Left kidney (tissue), 8 donors: ENCODE data around the gene ISG20L2. TPM values are rescaled to one million over a fixed set of nuclear protein-coding genes. Genes with fewer than 3 reads are reported as not detected.
"Not testable (repeated sequence)": the region's sequence is repeated elsewhere in the genome, so short reads cannot be mapped to it uniquely, and the experiment has no call there.

Experiments used
- DNase-seq: peaks from one replicate; pipeline ENCODE4 v3.0.0-alpha.2; 2013
- long read RNA-seq, 8 donors: transcript quantifications; one replicate each; lab custom pipeline, GENCODE V29; 2026
- polyA plus RNA-seq: library from polyadenylated mRNA; unstranded; fragments of 120-200 nt; gene quantifications from one replicate; pipeline ENCODE4 v1.2.1, GENCODE V29; 2013; ENCODE audit not compliant: insufficient read length

The ISG20L2 gene, protein sequence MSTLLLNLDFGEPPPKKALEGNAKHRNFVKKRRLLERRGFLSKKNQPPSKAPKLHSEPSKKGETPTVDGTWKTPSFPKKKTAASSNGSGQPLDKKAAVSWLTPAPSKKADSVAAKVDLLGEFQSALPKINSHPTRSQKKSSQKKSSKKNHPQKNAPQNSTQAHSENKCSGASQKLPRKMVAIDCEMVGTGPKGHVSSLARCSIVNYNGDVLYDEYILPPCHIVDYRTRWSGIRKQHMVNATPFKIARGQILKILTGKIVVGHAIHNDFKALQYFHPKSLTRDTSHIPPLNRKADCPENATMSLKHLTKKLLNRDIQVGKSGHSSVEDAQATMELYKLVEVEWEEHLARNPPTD
- polyA plus RNA-seq = 48.5 TPM
- long read RNA-seq, donor 1, transcript ISG20L2-201 (3 exons, 3,303 nt) = major isoform, 20 of 60 reads
- long read RNA-seq, donor 1, transcript ISG20L2-206 (2 exons, 872 nt) = minor isoform, 7 of 60 reads
- long read RNA-seq, donor 1, partial matches to known transcripts = 31 of 60 reads
- long read RNA-seq, donor 1, other reads (novel, unspliced or antisense) = 0 of 60 reads
- long read RNA-seq, donor 2, transcript ISG20L2-201 (3 exons, 3,303 nt) = major isoform, 14 of 20 reads
- long read RNA-seq, donor 2, partial matches to known transcripts = 0 of 20 reads
- long read RNA-seq, donor 2, other reads (novel, unspliced or antisense) = 0 of 20 reads
- long read RNA-seq, donor 3, transcript ISG20L2-206 (2 exons, 872 nt) = minor isoform, 5 of 17 reads
- long read RNA-seq, donor 3, transcript ISG20L2-201 (3 exons, 3,303 nt) = major isoform, 9 of 17 reads
- long read RNA-seq, donor 3, partial matches to known transcripts = 0 of 17 reads
- long read RNA-seq, donor 3, other reads (novel, unspliced or antisense) = 0 of 17 reads
- long read RNA-seq, donor 4 = 0 reads
- long read RNA-seq, donor 5, transcript ISG20L2-201 (3 exons, 3,303 nt) = major isoform, 10 of 27 reads
- long read RNA-seq, donor 5, partial matches to known transcripts = 11 of 27 reads
- long read RNA-seq, donor 5, other reads (novel, unspliced or antisense) = 0 of 27 reads
- long read RNA-seq, donor 6, transcript ISG20L2-206 (2 exons, 872 nt) = minor isoform, 5 of 26 reads
- long read RNA-seq, donor 6, transcript ISG20L2-201 (3 exons, 3,303 nt) = major isoform, 18 of 26 reads
- long read RNA-seq, donor 6, partial matches to known transcripts = 0 of 26 reads
- long read RNA-seq, donor 6, other reads (novel, unspliced or antisense) = 0 of 26 reads
- long read RNA-seq, donor 7, transcript ISG20L2-201 (3 exons, 3,303 nt) = major isoform, 15 of 37 reads
- long read RNA-seq, donor 7, transcript ISG20L2-202 (4 exons, 2,310 nt) = minor isoform, 6 of 37 reads
- long read RNA-seq, donor 7, partial matches to known transcripts = 14 of 37 reads
- long read RNA-seq, donor 7, other reads (novel, unspliced or antisense) = 0 of 37 reads
- long read RNA-seq, donor 8, partial matches to known transcripts = 0 of 7 reads
- long read RNA-seq, donor 8, other reads (novel, unspliced or antisense) = 0 of 7 reads

DNA sequence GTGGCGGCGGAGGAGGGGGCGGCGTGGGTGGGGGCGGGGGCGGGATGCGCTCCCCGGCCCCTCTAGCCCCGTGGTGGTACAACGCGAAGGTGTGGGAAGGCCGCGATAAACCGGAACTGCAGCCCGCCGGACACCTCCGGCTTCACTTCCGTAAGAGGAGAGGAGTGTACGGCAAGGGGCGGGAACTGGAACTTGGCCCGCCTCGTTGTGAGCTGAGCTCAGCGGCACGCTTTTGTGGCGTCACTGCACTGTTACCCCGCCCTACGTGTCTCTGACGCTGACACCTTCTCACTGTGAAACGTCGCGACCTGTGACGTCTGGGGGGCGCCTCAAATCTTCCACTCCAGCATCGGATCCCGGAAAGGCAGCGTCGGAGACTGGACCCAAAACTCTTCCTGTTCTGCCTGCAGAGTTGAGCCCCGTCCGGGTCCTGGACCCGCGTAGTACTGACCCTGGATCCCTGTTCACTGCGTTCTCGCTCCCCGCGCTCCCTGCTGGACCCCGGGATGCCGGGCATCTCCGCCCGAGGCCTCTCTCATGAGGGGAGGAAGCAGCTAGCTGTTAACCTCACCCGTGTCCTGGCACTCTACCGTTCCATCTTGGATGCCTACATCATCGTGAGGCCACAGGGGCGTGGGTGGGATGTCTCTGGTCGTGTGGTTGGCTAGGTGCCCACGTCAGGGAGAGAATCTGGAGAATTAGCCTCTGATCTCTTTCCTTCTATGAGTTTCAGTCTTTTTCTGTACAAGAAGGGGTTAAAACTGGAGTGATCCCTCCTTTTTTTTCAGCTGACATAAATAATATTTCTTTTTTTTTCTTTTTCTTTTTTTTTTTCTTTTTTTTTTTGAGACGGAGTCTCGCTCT lies at the start of gene ISG20L2:
TSS of gene ISG20L2 (minus strand) at position 168 of the 864 bp plus-strand sequence. CDS start 1,114 bp downstream, outside the sequence.
- peak; percentile 94 for DNase-seq

DNA sequence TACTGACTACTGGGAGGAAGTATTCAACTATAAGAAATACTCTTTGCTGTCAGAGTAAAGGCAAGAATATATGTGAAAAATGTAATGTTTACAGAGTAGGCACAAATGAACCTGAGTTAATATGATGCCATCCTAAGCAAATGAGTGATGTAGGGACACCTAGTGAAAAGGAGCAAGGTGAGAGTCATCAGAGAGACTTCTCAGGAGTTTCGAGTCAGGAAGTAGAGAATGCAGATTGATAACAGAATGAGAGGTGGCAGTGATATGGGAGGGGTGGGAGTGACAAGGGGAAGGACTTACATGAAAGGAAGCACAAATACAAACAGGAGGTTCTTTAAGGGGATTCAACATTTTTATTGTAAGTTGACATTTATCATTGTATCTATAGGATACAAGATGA lies 49.0 kb upstream of the ISG20L2 start:
- no peak for DNase-seq

DNA sequence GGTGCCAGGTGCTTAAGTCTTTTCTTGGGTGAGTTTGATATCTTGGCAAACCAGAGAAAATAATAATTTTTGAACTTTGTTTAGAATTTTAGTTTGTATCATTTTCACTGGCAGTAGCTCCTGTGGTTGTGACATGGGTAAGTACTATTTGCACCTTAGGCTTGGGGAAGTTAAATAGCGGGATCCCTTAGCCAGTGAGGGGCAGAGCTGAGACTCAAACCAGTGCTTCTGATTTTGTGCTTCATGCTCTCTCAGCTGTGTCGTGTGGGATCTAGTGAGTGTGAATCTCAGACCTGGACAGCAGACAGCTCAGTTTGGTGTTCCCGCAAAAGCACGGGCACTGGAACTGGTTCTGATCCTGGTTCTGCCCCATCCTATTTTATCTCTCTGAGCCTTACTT lies 48.4 kb upstream of the ISG20L2 start:
- DNase-seq = no peak

DNA sequence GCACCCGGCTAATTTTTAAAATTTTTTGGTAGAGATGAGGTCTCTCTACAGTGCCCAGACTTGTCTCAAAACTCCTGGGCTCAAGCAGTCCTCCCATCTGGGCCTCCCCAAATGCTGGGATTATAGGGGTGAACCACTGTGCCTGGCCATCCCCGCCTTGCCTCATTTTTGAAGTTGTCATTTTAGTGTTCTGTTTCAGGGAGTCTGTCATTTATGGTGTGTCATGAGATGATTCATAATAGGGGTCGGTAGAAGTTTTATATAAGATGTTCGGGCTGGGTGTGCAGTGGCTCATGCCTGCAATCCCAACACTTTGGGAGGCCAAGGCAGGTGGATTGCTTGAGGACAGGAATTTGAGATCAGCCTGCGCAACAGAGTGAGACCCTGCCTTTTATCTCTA lies 47.2 kb upstream of the ISG20L2 start:
- DNase-seq = no peak

DNA sequence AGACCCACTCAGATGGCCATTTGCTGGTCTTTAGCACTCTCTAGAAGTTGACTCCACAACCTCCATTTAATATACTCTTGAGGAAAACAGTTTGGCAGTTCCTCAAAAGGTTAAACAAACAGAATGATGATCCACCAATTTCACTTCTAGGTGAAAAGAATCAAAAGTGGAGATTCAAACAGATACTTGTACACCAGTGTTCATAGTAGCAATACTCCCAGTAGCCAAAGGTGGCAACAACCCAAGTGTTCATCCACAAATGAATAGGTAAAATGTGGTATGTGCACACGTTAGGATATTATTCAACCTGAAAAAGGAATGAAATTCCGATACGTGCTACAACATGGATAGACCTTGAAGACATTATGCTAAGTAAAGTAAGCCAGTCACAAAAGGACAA lies 45.0 kb upstream of the ISG20L2 start:
- no peak for DNase-seq

DNA sequence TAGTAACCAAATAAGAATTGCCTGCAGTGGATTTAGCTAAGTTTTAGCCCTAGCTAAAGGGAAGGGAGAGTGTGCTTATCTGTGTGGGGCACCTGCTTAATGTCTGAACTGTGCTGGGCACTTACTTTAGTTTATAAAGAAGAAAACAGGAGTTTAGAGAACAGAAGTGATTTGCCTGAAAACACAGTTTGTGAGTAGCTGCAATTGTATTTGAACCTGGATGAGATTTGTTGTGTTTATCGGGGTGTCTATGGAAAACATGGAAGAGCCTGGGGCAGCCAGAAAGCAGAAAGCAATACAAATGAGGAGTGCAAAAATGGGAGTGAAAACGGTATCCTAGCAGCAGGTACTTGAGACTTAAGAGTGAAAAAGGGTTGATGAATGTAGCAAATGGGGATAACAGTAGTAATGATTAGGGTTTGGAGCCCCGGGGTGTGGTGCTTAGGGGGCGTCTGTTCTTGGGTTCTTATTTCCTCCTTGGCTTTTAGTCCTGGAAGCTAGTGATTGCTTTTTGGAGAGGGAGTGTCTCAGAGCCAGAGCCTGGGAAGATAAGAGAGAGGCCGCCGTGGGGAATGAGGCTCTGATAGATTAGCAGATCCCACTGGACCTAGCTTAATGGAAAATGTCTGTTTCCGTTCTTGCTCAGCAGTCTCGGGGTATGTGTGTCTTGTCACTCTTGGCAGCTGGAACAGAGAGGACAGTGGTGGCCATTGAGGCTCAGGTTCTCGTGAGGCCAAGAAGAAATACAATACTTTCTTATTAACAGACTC lies 44.3 kb upstream of the ISG20L2 start:
- DNase-seq = no peak

DNA sequence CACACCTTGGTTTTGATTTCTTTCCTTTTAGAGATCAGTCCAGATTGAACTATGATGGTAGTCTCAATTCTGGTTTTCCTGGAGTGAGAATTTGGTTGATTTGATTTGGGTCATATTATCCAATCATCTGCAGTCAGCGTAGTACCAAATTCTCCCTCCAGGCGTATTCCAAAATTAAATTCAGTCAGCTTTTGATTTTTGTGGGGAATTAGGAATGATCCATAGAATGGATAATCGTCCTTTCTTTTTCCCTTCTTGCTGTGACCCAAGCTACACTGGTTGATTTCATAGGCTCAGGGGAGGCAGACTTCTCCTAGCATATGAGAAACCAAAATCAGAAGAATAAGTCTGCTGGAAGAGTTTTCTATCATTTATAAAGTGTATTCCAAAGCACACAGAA lies 43.7 kb upstream of the ISG20L2 start:
- DNase-seq = no peak

DNA sequence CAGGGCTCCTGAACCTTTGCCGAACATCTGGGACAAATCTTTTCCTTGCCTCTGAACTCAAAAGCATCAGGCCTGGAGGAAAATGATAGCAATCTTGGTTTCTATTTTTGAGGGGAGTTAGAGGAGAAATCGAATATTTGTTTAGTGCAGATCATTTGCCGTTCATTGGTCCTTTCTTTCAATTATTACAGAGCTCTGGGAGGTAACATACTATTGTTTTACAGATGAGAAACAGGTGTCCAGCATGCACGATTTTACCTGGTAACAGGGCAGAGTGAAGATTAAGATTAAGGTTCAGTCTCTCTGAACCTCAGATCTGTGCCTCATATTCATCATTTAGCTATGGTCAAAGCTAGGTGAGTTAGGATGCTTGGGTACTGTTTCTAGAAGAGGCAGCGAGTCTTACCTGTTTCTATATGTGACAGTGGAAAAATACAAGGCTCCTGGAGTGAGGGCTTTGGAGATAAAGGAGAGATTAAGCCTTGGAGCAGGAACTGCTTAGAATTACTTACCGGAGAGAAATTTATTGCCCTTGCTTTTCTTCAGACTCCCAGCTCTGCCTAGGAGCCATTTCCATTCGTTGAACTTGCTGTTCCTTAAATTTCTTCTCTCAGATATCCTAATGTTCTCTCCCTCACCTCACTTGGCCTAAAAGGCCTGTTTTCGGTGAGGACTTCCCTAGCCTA lies 40.2 kb upstream of the ISG20L2 start:
- no peak for DNase-seq

DNA sequence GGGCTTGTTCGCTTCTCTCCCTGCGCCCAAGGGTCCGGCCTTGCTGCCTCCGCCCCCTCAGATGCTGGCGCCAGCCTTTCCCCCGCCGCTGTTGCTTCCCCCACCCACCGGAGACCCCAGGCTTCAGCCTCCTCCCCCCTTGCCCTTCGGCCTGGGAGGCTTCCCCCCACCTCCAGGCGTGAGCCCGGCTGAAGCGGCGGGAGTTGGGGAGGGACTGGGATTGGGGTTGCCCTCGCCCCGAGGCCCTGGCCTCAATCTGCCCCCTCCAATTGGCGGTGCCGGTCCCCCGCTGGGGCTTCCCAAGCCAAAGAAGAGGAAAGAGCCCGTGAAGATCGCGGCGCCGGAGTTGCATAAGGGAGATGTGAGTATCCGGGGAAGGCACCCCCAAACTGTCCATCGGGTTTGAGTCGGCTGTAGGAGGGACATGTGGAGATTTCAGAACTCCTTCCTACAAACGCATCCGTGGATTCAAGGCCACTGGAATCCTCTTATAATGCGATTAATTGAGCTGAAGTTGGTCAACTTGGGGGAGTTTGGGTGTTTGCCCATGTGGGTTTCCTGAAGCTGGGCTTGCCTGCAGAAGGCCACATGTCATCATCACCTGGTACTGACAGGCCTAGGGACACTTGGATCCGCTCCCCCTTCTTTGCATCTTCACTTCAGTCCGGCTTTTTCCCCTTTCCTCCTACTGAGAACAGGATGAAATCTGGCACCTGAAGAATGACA lies 39.5 kb upstream of the ISG20L2 start:
- DNase-seq = no peak

DNA sequence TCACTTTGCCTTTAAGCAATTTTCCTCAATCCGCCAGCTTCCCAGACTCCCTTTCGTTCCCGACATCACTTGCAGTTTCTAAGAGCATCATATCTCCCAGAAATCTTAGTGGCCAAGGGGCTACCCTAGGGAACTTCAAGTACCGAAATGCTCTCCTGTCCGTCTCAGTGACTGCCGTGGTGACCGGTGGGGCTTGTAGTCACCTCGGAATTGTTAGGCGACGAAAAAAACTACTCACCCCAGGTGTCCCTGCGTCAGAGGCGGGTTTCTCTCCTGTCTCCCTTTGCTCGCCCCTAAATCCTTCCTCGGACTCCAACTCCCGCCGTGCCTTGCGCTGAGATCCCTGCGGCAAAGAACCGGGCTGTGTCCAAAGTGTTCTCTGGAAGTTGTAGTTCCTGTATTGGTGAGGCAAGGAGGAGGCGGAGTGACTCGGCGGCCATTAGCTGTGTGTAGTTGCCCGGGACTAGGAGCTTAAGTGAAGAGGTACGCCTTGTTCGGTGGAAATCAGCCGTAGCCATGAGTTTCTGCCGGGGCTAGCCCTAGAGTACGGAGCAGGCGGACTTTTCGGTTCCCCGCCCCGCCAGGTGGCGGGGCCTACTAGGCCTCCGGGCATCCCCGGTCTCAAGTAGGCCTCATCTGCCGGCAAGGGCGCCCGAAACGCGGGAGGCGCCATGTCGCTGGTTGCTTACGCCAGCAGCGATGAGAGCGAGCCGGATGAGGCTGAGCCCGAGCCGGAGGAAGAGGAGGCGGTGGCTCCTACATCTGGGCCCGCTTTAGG lies 38.7 kb upstream of the ISG20L2 start, which contains the start of gene PRCC:
TSS of gene PRCC (plus strand) at position 435 of the 778 bp plus-strand sequence. CDS start at position 672, 237 bp downstream.
- peak; percentile 99 for DNase-seq

DNA sequence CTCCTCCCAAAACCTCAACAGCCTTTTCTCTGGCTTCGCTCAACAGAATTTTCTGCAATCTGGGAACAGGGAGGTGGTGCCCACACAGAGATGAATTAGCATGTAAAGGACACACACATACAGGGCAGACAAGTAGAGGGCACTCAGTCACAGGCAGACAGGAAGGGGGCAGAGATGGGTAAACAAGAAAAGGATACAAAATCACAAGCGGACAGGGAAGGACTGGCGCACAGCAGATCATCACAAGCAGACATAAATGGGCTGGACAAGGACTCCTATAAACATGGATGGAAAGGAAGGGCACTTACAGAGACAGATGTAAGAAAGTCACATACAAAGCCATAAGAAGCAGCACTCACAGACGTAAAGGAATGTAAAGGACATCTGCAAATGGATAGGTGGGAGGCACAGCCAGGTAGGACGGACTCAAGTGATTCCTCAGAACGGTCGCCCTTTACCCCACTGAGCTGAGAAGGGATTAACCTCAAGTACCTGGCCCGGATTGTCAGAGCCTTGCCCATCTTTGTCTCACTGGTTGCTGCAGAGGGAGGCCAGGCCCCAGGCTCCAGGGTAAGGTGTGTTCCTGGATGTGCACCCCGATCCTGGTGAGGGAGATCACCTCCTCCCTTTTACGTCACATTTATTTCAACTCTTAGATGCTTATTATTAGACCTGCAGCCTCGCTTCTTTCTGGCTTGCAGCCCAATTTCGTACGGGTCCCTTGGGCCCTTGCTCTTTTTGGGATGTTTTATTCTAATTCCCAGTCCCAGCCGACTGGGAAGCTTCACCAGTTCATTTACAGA lies 37.9 kb upstream of the ISG20L2 start:
- no peak for DNase-seq

DNA sequence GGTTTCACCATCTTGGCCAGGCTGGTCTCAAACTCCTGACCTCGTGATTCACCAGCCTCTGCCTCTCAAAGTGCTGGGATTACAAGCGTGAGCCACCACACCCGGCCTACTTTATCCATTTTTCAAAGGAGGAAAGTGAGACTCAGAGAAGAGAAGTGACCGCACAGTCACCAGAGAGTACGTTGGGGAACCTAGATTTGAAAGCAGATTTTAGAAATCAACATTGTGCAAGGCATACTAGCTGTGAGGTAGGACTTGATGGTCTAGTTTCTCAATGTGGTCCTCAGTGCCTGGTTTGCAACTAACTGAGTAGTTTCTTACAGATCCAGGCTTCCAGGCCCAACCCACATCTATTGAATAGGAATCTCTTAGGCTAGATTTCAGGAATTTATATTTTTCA lies 37.1 kb upstream of the ISG20L2 start:
- no peak for DNase-seq

DNA sequence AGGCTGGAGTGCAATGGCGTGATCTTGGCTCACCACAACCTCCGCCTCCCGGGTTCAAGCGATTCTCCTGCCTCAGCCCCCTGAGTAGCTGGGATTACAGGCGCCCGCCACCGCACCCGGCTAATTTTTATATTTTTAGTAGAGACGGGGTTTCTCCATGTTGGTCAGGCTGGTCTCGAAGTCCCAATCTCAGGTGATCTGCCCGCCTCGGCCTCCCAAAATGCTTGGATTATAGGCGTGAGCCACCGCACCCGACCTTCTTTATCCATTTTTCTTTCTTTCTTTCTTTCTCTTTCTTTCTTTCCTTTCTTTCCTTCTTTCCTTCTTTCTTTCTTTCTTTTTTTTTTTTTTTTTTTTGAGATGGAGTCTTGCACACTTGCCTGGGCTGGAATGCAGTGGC lies 36.6 kb upstream of the ISG20L2 start:
- not testable (repeated sequence) for DNase-seq

DNA sequence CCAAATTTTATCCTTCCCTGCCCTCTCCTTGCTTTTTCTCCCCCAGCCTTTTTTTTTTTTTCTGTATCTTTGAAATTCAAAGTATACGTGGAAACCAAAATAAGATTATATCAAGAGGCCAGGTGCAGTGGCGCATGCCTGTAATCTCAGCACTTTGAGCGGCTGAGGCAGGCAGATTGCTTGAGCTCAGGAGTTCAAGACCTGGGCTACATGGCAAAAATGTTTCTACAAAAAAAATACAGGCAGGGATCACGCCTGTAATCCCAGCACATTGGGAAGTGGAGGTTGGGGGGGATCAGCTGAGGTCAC lies 32.2 kb upstream of the ISG20L2 start:
- no peak for DNase-seq

DNA sequence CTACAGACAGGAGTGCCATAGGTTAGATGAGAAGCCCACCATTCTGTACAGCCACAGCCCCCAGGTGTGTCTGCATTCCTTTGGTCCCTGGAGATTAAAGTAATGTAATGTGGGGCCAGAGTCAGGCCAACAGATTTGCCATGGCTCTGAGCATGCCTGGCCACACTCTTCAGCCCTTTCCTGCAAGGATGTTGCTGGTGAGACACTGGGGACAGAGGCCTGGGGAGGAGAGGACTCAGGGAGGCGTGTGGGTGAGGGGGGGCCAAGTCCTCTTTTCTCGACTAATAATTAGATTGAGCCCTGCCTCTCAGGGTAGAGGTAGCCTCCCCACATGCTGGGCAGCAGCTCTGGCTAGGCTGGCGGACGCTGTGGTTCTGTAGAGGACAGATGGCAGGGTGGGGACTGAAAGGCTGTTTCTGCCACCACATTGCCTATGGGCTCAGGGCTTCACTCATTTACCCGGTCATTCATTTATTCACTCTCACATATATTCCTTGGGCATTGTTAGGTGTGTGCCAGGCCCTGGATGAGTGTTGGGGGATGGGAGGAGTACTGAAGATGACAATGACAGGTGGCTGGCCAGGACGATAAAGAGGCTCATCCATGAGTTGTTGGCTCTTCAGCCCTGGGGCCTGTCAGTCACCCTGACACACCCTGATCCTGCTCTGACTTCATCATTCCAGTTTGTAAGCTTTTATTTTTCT lies 31.7 kb upstream of the ISG20L2 start:
- no peak for DNase-seq

DNA sequence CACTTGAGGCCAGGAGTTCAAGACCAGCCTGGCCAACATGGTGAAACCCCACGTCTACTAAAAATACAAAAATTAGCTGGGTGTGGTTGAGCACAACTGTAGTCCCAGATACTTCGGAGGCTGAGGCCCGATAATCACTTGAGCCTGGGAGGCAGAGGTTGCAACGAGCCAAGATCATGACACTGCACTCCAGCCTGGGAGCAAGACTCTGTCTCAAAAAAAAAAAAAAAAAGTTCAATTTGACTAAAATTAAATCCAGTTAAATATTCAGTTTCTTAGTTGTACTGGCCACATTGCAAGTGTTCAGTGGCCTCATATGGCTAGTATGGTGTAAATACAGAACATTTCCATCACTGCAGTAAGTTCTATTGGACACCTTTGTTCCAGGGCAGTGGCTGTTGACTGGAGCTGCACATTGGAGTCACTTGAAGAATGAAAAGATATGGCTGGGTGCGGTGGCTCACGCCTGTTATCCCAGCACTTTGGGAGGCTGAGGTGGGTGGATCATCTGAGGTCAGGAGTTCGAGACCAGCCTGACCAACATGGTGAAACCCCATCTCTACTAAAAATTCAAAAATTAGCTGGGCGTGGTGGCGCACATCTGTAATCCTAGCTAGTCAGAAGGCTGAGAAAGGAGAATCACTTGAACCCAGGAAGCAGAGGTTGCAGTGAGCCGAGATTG lies 29.1 kb upstream of the ISG20L2 start:
- DNase-seq = not testable (repeated sequence)
